Ishikawa (cell line): ENCODE results near the gene BRCA1.

Experiments
- CEBPB ChIP-seq: IDR thresholded peaks from 2 replicates; pipeline ENCODE4 v1.6.1; 2012
- CREB1 ChIP-seq: IDR thresholded peaks from 2 replicates; pipeline ENCODE4 v1.6.1; 2012; ENCODE audit warnings: low read depth
- EGR1 ChIP-seq: IDR thresholded peaks from 2 replicates; pipeline ENCODE4 v1.6.1; 2012
- EP300 ChIP-seq: IDR thresholded peaks from 2 replicates; pipeline ENCODE4 v1.6.1; 2012; ENCODE audit warnings: borderline replicate concordance
- FOXM1 ChIP-seq: IDR thresholded peaks from 2 replicates; pipeline ENCODE4 v1.6.1; 2012; ENCODE audit warnings: low read depth, borderline replicate concordance
- MAX ChIP-seq: IDR thresholded peaks from 2 replicates; pipeline ENCODE4 v1.6.1; 2012
- NFIC ChIP-seq: IDR thresholded peaks from 2 replicates; pipeline ENCODE4 v1.6.1; 2012
- RAD21 ChIP-seq: IDR thresholded peaks from 2 replicates; pipeline ENCODE4 v1.6.1; 2012; ENCODE audit warnings: low read depth
- REST ChIP-seq: IDR thresholded peaks from 2 replicates; pipeline ENCODE4 v1.6.1; 2012; ENCODE audit warnings: low read depth, mild to moderate bottlenecking
- TAF1 ChIP-seq: IDR thresholded peaks from 2 replicates; pipeline ENCODE4 v1.6.1; 2012; ENCODE audit warnings: low read depth, mild to moderate bottlenecking
- TCF12 ChIP-seq: IDR thresholded peaks from 2 replicates; pipeline ENCODE4 v1.6.1; 2012; ENCODE audit warnings: low read depth
- TEAD4 ChIP-seq: IDR thresholded peaks from 2 replicates; pipeline ENCODE4 v1.6.1; 2012
- USF1 ChIP-seq: IDR thresholded peaks from 2 replicates; pipeline ENCODE4 v1.6.1; 2012
- YY1 ChIP-seq: IDR thresholded peaks from 2 replicates; pipeline ENCODE4 v1.6.1; 2012; ENCODE audit warnings: low read depth
- ZBTB7A ChIP-seq: IDR thresholded peaks from 2 replicates; pipeline ENCODE4 v1.6.1; 2012; ENCODE audit warnings: low read depth

Gene BRCA1

GRCh38 chr17:43068570-43069367, 56.4 kb downstream of the BRCA1 start:
- TF ChIP-seq EP300 (no peak), CEBPB (peak; percentile 55)

GRCh38 chr17:43062984-43063638, 62.1 kb downstream of the BRCA1 start:
- TF ChIP-seq REST (no peak), NFIC (no peak), ZBTB7A (no peak)

GRCh38 chr17:43056051-43056450, 69.1 kb downstream of the BRCA1 start:
- no peak for TF ChIP-seq ZBTB7A
- no peak for TF ChIP-seq FOXM1

- TF ChIP-seq TCF12 (no peak), MAX (no peak), EP300 (no peak), FOXM1 (no peak), EGR1 (no peak), NFIC (no peak), REST (no peak), CREB1 (no peak), YY1 (no peak), TAF1 (no peak), RAD21 (no peak), CEBPB (no peak)
Observed at GRCh38 chr17:43051969-43052368, 73.2 kb downstream of the BRCA1 start.

- TF ChIP-seq RAD21 (no peak), REST (no peak), CEBPB (no peak), EGR1 (no peak), FOXM1 (no peak), TAF1 (no peak), YY1 (no peak), CREB1 (no peak), USF1 (no peak), EP300 (no peak), TCF12 (no peak), ZBTB7A (no peak), MAX (no peak), TEAD4 (no peak), NFIC (no peak)
Observed at GRCh38 chr17:43044024-43044423, 81.1 kb downstream of the BRCA1 start.
